ENCODE data around the gene POFUT1.
"Not testable (repeated sequence)": the region's sequence is repeated elsewhere in the genome, so short reads cannot be mapped to it uniquely, and the experiment has no call there.

The POFUT1 gene

DNA sequence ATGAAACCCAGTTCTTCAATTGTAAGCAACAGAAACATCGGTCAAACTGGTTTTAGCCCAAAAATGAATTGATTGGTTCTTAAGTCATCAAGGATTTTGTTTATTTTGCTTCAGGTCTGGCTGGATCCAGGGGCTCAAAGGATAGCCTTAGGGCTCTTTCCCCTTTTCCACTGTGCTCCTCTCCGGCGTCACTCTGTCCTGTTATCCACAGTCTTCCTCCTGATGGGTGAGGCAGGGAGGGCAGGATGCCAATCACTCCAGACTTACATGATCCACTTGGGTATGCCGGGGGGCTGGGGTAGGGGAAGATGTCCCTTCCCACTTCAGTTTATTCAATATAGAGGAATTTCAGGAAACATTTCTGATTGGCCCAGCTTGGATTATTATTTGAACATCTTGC, 40.1 kb upstream of the POFUT1 start:
- no peak overlapping the region for H3K27ac ChIP-seq (ENCODE audit: low read depth in 2 of 2, low read length in 2 of 2)
- no peaks in the 10 kb centered on the region for H3K4me1 ChIP-seq (ENCODE audit: control insufficient read depth in 2 of 2, insufficient read depth in 2 of 2, low read length in 2 of 2)
- peaks cover 34 to 36% of the 10 kb centered on the region in 2 donors for H3K36me3 ChIP-seq (ENCODE audit: control insufficient read depth in 2 of 2, insufficient read depth in 2 of 2, low read length in 2 of 2)
- H3K9me3 ChIP-seq (ENCODE audit: control insufficient read depth in 2 of 2, low read length in 2 of 2), result no peaks in the 10 kb centered on the region
- H3K4me3 ChIP-seq (ENCODE audit: low read length in 2 of 2), result no peak overlapping the region
- no peaks in the 10 kb centered on the region for H3K27me3 ChIP-seq (ENCODE audit: control insufficient read depth in 2 of 2, insufficient read depth in 2 of 2, low read length in 2 of 2)
- no peak overlapping the region for H3K9ac ChIP-seq (ENCODE audit: low read depth in 1 of 2, low read length in 2 of 2)

DNA sequence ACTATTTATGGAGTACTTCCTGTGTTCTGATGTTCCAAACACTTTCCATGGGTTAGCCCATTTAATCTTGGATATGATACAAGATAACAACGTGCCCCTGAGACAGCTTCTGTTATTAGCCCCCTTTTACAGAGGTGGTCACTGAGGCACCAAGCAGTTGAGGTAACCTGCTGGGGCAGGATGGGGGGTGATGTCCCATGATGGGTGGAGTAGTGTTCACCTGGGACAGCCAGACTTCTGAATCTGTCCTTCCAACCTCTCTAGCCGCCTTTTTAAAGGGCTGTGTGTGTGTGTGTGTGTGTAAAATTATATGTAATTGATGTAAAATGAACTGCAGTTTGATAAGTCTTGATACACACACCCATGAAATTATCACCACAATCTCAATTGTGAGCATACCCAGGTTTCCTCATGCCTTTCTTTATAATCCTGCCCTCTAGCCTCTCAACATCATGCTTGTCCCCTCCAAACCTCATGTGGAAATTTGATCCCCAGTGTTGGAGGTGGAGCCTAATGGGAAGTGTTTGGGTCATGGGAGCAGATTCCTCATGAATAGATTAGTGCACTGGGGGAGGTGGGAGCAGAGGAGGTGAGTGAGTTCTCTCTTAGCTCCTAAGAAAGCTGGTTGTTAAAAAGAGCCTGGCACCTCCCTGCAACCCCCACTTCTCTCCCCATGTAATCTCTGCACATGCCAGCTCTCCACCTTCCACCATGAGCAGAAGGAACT, 39.3 kb upstream of the POFUT1 start:
- H3K9ac ChIP-seq (ENCODE audit: low read depth in 1 of 2, low read length in 2 of 2), result no peak overlapping the region
- peaks cover 28 to 33% of the 10 kb centered on the region in 2 donors for H3K36me3 ChIP-seq (ENCODE audit: control insufficient read depth in 2 of 2, insufficient read depth in 2 of 2, low read length in 2 of 2)
- no peaks in the 10 kb centered on the region for H3K9me3 ChIP-seq (ENCODE audit: control insufficient read depth in 2 of 2, low read length in 2 of 2)
- H3K27ac ChIP-seq (ENCODE audit: low read depth in 2 of 2, low read length in 2 of 2), result no peak overlapping the region
- H3K4me1 ChIP-seq (ENCODE audit: control insufficient read depth in 2 of 2, insufficient read depth in 2 of 2, low read length in 2 of 2), result no peaks in the 10 kb centered on the region
- H3K4me3 ChIP-seq (ENCODE audit: low read length in 2 of 2), result no peak overlapping the region
- H3K27me3 ChIP-seq (ENCODE audit: control insufficient read depth in 2 of 2, insufficient read depth in 2 of 2, low read length in 2 of 2), result no peaks in the 10 kb centered on the region

DNA sequence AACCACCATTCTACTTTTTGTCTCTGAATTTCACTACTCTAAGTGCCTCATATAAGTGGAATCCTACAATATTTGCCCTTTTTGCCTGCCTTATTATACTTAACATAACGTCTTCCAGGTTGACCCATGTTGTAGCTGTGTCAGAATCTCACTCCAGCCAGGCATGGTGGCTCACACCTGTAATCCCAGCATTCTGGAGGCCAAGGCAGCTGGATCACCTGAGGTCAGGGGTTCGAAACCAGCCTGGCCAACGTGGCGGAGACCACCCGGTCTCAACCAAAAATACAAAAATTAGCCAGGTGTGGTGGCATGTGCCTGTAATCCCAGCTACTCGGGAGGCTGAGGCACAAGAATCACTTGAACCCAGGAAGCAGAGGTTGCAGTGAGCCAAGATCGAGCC, 30.0 kb upstream of the POFUT1 start:
- not testable (repeated sequence) for H3K36me3 ChIP-seq (ENCODE audit: control insufficient read depth in 2 of 2, insufficient read depth in 2 of 2, low read length in 2 of 2); H3K9ac ChIP-seq (ENCODE audit: low read depth in 1 of 2, low read length in 2 of 2); H3K4me1 ChIP-seq (ENCODE audit: control insufficient read depth in 2 of 2, insufficient read depth in 2 of 2, low read length in 2 of 2); H3K27ac ChIP-seq (ENCODE audit: low read depth in 2 of 2, low read length in 2 of 2); H3K4me3 ChIP-seq (ENCODE audit: low read length in 2 of 2); H3K9me3 ChIP-seq (ENCODE audit: control insufficient read depth in 2 of 2, low read length in 2 of 2); H3K27me3 ChIP-seq (ENCODE audit: control insufficient read depth in 2 of 2, insufficient read depth in 2 of 2, low read length in 2 of 2)

DNA sequence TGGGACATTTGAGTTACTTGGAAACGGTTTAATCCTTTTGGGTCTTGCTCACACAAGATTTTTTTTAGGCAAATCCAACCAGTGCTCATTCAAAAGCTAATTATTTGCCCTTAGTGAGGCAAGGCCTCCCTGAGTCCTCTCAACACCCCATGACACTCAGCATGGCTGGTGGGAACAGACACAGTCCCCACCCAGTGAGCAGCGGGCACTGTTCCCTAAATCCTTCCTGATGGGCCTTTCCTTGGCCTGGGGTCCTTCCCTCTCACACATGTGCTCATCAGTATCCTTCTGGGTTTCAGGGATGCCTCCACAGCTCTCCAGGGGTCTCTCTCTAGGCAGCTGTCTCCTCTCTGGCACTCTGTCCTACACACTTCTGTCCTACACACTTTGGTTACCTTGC, 28.2 kb upstream of the POFUT1 start:
- peaks cover 6 to 8% of the 10 kb centered on the region in 2 donors for H3K4me1 ChIP-seq (ENCODE audit: control insufficient read depth in 2 of 2, insufficient read depth in 2 of 2, low read length in 2 of 2)
- H3K9ac ChIP-seq (ENCODE audit: low read depth in 1 of 2, low read length in 2 of 2), result no peak overlapping the region
- H3K36me3 ChIP-seq (ENCODE audit: control insufficient read depth in 2 of 2, insufficient read depth in 2 of 2, low read length in 2 of 2), result no peaks in the 10 kb centered on the region
- H3K27ac ChIP-seq (ENCODE audit: low read depth in 2 of 2, low read length in 2 of 2), result no peak overlapping the region
- no peak overlapping the region for H3K4me3 ChIP-seq (ENCODE audit: low read length in 2 of 2)
- no peaks in the 10 kb centered on the region for H3K27me3 ChIP-seq (ENCODE audit: control insufficient read depth in 2 of 2, insufficient read depth in 2 of 2, low read length in 2 of 2)
- no peaks in the 10 kb centered on the region for H3K9me3 ChIP-seq (ENCODE audit: control insufficient read depth in 2 of 2, low read length in 2 of 2)

DNA sequence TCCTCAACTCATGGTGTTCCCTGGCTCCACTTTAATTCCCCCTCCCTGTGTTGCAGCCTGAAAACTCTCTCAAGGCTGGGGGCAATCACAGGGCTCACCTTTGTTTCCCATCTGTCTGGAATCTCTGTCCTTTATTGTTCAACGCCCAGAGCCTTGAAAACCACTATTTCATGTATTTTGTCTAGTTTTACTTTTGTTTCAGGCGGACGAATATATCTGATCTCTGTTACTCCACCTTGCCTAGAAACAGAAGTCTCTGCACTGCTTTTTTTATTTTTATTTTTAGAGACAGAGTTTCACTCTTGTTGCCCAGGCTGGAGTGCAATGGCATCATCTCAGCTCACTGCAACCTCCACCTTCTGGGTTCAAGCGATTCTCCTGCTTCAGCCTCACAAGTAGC, 27.7 kb upstream of the POFUT1 start:
- Histone ChIP-seq H3K9me3 (ENCODE audit: control insufficient read depth in 2 of 2, low read length in 2 of 2) (no peaks in the 10 kb centered on the region), H3K4me3 (ENCODE audit: low read length in 2 of 2) (no peak overlapping the region), H3K27ac (ENCODE audit: low read depth in 2 of 2, low read length in 2 of 2) (no peak overlapping the region), H3K27me3 (ENCODE audit: control insufficient read depth in 2 of 2, insufficient read depth in 2 of 2, low read length in 2 of 2) (no peaks in the 10 kb centered on the region), H3K36me3 (ENCODE audit: control insufficient read depth in 2 of 2, insufficient read depth in 2 of 2, low read length in 2 of 2) (no peaks in the 10 kb centered on the region), H3K9ac (ENCODE audit: low read depth in 1 of 2, low read length in 2 of 2) (no peak overlapping the region), H3K4me1 (ENCODE audit: control insufficient read depth in 2 of 2, insufficient read depth in 2 of 2, low read length in 2 of 2) (peaks cover 6 to 8% of the 10 kb centered on the region in 2 donors)

DNA sequence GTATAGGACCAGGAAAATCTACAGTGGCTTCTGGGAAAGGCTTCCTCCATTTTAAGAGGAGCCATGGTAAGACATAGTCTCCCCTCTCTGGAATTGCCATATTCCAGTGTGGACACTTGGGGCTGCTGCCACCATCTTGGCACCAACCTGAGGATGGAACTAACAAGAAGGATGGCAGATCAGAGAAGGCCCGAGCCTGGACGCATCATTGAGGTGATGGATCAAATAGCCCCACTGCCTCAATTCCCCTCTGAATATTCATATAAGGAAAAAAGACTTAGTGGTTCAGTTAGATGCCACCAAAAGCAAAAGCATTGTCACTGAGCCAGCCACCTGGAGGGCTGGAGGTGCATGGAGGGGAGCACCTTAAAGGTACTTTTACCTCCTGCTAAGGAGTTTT, 26.1 kb upstream of the POFUT1 start:
- H3K27me3 ChIP-seq (ENCODE audit: control insufficient read depth in 2 of 2, insufficient read depth in 2 of 2, low read length in 2 of 2), result no peaks in the 10 kb centered on the region
- no peaks in the 10 kb centered on the region for H3K36me3 ChIP-seq (ENCODE audit: control insufficient read depth in 2 of 2, insufficient read depth in 2 of 2, low read length in 2 of 2)
- H3K4me3 ChIP-seq (ENCODE audit: low read length in 2 of 2), result no peak overlapping the region
- peaks cover 6 to 8% of the 10 kb centered on the region in 2 donors for H3K4me1 ChIP-seq (ENCODE audit: control insufficient read depth in 2 of 2, insufficient read depth in 2 of 2, low read length in 2 of 2)
- no peaks in the 10 kb centered on the region for H3K9me3 ChIP-seq (ENCODE audit: control insufficient read depth in 2 of 2, low read length in 2 of 2)
- peak overlapping the region; percentile 52 to 68 for H3K27ac ChIP-seq (ENCODE audit: low read depth in 2 of 2, low read length in 2 of 2)
- H3K9ac ChIP-seq (ENCODE audit: low read depth in 1 of 2, low read length in 2 of 2), result no peak overlapping the region

DNA sequence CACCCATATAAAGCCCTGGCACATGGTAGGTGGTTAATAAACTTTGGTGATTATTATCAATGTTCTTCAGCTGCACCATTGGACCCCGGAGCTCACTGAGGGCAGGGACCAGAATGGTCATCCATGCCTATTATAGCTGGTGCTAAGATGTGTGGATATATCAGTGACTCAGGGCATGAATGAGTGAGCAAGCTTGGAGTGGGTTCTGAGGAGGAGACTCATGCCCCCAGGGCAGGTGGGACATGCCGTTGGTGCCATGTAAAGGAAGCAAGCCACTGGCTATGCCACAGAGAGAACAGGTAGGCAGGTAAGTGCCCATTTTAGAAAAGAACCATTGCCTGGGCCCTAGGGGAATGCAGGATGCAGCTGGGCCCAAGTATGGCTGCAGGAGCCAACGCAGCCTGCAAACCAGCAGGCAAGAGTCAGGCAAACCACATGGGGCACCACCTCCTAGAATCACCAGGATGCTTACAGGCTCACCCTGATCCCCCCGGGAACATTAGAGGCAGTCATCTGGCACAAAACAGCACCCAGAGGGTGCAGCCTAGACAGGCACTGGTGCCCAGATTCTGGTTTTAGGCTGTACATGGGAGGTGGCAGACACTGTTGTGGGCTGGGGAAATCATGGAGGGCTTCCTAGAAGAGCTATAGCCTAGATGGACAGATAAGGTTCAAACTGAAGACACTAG, 23.6 kb upstream of the POFUT1 start:
- Histone ChIP-seq H3K4me3 (ENCODE audit: low read length in 2 of 2) (no peak overlapping the region), H3K27me3 (ENCODE audit: control insufficient read depth in 2 of 2, insufficient read depth in 2 of 2, low read length in 2 of 2) (no peaks in the 10 kb centered on the region), H3K9me3 (ENCODE audit: control insufficient read depth in 2 of 2, low read length in 2 of 2) (no peaks in the 10 kb centered on the region), H3K36me3 (ENCODE audit: control insufficient read depth in 2 of 2, insufficient read depth in 2 of 2, low read length in 2 of 2) (no peaks in the 10 kb centered on the region), H3K27ac (ENCODE audit: low read depth in 2 of 2, low read length in 2 of 2) (no peak overlapping the region), H3K4me1 (ENCODE audit: control insufficient read depth in 2 of 2, insufficient read depth in 2 of 2, low read length in 2 of 2) (peaks cover 8 to 11% of the 10 kb centered on the region in 2 donors), H3K9ac (ENCODE audit: low read depth in 1 of 2, low read length in 2 of 2) (no peak overlapping the region)

DNA sequence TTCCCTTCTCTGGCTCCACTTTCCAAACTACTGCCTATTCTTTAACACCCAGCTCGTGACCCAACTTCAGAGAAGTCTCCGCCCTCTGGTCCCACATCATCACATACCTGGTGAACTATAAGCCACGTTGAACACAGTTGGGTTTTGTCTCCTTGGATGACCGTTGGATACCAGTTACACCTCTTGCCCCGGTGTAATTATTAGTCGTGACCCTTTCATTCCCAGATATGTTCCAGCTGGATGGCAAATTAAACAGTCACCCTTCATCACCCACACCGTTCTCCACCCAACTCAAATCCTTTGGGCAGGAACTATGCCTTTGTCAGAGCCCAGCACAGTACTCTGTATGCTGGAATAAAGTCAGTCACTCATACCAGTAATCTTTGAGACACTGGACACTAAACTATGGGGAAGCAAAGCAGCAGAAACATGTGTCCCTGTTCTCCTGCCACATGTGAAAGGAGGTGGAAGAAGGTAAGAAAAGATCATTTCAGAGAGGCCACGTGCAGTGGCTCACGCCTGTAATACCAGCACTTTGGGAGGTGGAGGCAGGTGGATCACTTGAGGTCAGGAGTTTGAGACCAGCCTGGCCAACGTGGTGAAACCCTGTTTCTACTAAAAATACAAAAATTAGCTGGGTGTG, 22.6 kb upstream of the POFUT1 start:
- Histone ChIP-seq H3K36me3 (ENCODE audit: control insufficient read depth in 2 of 2, insufficient read depth in 2 of 2, low read length in 2 of 2) (no peaks in the 10 kb centered on the region), H3K9ac (ENCODE audit: low read depth in 1 of 2, low read length in 2 of 2) (no peak overlapping the region), H3K4me3 (ENCODE audit: low read length in 2 of 2) (no peak overlapping the region), H3K27me3 (ENCODE audit: control insufficient read depth in 2 of 2, insufficient read depth in 2 of 2, low read length in 2 of 2) (no peaks in the 10 kb centered on the region), H3K27ac (ENCODE audit: low read depth in 2 of 2, low read length in 2 of 2) (no peak overlapping the region), H3K9me3 (ENCODE audit: control insufficient read depth in 2 of 2, low read length in 2 of 2) (no peaks in the 10 kb centered on the region), H3K4me1 (ENCODE audit: control insufficient read depth in 2 of 2, insufficient read depth in 2 of 2, low read length in 2 of 2) (peaks cover 13 to 19% of the 10 kb centered on the region in 2 donors)

DNA sequence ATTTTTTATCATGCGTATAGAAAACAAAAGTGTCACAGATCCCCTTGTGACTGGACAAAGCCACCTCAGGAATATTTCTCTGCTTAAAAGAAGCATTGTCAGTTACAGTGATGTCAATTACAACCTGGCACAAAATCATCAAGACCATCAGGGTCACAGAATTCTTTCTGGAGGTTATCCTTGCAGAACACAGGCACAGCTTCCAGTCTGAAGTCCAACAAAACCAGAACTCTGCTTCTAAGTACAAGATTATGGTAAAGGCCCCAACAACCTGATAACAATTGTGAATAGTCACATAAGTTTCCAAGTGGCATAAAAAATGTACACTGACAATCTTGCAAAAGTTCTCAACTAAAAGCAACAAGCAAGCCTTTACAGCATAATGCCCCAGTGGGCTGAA, 21.2 kb upstream of the POFUT1 start:
- Histone ChIP-seq H3K9ac (ENCODE audit: low read depth in 1 of 2, low read length in 2 of 2) (no peak overlapping the region), H3K27me3 (ENCODE audit: control insufficient read depth in 2 of 2, insufficient read depth in 2 of 2, low read length in 2 of 2) (no peaks in the 10 kb centered on the region), H3K27ac (ENCODE audit: low read depth in 2 of 2, low read length in 2 of 2) (no peak overlapping the region), H3K9me3 (ENCODE audit: control insufficient read depth in 2 of 2, low read length in 2 of 2) (no peaks in the 10 kb centered on the region), H3K36me3 (ENCODE audit: control insufficient read depth in 2 of 2, insufficient read depth in 2 of 2, low read length in 2 of 2) (no peaks in the 10 kb centered on the region), H3K4me3 (ENCODE audit: low read length in 2 of 2) (no peak overlapping the region), H3K4me1 (ENCODE audit: control insufficient read depth in 2 of 2, insufficient read depth in 2 of 2, low read length in 2 of 2) (peaks cover 13 to 19% of the 10 kb centered on the region in 2 donors)

DNA sequence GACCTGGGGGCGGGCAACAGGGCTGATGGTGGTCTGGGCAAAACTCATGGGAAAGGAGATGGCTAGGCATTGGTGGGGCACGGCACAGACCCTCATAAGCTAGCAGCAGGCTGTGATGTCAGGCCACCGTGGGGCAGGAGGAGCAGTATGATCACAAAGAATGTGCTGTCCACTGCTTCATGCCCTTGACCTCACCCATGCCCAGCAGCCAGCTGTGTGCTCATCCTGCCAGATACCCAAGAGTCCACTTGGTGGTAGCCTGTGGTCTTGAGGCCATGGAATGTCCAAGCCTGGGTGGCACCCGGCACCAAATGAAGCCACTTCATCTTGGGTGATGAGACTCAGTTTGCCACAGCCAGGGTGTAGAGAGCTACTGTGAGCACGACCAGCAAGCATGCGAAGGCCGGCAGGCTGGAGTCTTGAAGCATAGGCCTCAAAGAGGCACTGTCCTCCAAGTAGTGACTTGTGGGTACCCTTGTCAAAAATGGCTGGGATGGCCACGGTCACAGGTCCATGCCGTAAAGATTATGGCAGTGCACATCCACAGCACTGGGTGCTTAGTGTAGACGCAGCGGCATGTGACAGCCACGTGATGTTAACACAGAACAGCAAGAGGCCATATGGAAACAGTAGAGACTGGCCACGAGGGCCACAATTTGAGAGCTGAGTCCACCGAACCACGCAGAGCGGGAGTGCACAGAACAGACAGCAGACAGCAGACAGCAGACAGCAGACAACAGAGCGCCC, 19.1 kb upstream of the POFUT1 start:
- Histone ChIP-seq H3K4me3 (ENCODE audit: low read length in 2 of 2) (no peak overlapping the region), H3K4me1 (ENCODE audit: control insufficient read depth in 2 of 2, insufficient read depth in 2 of 2, low read length in 2 of 2) (peaks cover 7 to 11% of the 10 kb centered on the region in 2 donors), H3K9ac (ENCODE audit: low read depth in 1 of 2, low read length in 2 of 2) (no peak overlapping the region), H3K27me3 (ENCODE audit: control insufficient read depth in 2 of 2, insufficient read depth in 2 of 2, low read length in 2 of 2) (no peaks in the 10 kb centered on the region), H3K36me3 (ENCODE audit: control insufficient read depth in 2 of 2, insufficient read depth in 2 of 2, low read length in 2 of 2) (peaks cover 0 to 4% of the 10 kb centered on the region in 2 donors), H3K9me3 (ENCODE audit: control insufficient read depth in 2 of 2, low read length in 2 of 2) (no peaks in the 10 kb centered on the region), H3K27ac (ENCODE audit: low read depth in 2 of 2, low read length in 2 of 2) (no peak overlapping the region)

Data from mucosa of rectum (tissue), 2 donors.